Choroid plexus epithelial cell (primary cell): ENCODE measurements around the gene LGALS9C.
"Not testable (repeated sequence)": the region's sequence is repeated elsewhere in the genome, so short reads cannot be mapped to it uniquely, and the experiment has no call there.

Experiments
- DNase-seq: peaks from one replicate; pipeline ENCODE4 v3.0.0-alpha.2; 2010; ENCODE audit warnings: low read depth
- H3K4me3 ChIP-seq: 2 replicates; pipeline ENCODE4 v1.5.1; 2011; ENCODE audit warnings: low read depth, mild to moderate bottlenecking, control low read depth, low read length, moderate library complexity

Gene LGALS9C

GRCh38 chr17:18507729-18508128, 31.1 kb downstream of the LGALS9C start:
- H3K4me3 ChIP-seq, DNase-seq: not testable (repeated sequence)

- not testable (repeated sequence) for H3K4me3 ChIP-seq, DNase-seq
These were observed 32.1 kb downstream of the LGALS9C start for GRCh38 chr17:18508667-18509066.

GRCh38 chr17:18521100-18521499, 44.5 kb downstream of the LGALS9C start:
- H3K4me3 ChIP-seq, DNase-seq: not testable (repeated sequence)

DNA sequence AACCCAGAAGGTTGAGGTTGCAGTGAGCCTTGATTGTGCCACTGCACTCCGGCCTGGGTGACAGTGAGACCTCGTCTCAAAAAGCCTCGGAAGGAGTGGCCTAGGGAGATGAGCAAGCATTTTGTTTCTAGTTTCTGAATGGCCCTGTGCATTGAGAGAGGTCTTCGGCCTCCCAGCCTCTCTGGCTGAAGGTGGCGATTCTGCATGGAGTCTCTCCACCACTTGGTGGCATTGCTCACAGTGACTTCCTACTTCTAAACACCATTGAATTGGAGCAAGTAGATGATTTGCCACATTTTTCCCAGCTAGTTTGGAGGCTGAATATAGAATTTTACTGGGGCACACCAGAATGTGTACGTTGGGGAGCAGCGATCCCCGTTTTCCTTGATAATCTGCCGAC, 48.4 kb downstream of the LGALS9C start:
- not testable (repeated sequence) for H3K4me3 ChIP-seq, DNase-seq

- DNase-seq, H3K4me3 ChIP-seq: not testable (repeated sequence)
These were observed 49.7 kb downstream of the LGALS9C start for GRCh38 chr17:18526168-18526800.

GRCh38 chr17:18527354-18527753, 50.8 kb downstream of the LGALS9C start:
- not testable (repeated sequence) for DNase-seq, H3K4me3 ChIP-seq

DNA sequence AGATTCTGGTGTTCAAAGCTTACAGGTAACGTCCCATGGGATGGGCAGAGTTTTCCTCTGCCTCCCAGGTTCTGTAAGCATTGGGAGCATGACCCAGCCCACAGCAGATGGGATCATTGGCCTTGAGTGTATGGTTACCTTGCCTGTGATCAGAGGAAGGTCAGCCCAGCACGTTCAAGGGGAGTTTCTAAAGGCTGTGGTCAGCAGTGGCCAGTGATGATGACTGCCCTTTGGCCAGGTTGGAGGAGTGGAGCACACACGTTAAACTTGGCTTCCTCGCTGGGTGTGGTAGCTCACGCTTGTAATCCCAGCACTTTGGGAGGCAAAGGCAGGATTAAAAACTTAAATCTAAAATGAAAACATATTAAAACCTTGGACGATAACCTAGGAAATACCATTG, 51.8 kb downstream of the LGALS9C start:
- DNase-seq, H3K4me3 ChIP-seq: not testable (repeated sequence)

DNA sequence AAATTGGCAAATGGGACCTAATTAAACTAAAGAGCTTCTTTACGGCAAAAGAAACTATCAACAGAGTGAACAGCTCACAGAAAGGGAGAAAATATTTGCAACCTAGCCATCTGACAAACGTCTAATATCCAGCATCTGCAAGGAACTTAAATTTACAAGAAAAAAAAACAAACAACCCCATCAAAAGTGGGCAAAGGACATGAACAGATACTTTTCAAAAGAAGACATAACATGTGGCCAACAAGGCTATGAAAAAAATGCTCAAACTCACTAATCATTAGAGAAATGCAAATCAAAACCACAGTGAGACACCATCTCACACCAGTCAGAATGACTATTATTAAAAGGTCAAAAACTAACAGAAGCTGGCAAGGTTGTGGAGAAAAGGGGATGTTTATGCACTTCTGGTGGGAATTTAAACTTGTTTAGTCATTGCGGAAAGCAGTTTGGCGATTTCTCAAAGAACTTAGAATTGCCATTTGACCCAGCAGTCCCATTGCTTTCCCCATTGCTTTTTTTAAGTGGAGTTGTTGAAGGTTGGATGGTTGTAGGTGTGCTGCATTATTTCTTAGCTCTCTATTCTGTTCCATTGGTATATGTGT, 52.4 kb downstream of the LGALS9C start:
- DNase-seq, H3K4me3 ChIP-seq: not testable (repeated sequence)

DNA sequence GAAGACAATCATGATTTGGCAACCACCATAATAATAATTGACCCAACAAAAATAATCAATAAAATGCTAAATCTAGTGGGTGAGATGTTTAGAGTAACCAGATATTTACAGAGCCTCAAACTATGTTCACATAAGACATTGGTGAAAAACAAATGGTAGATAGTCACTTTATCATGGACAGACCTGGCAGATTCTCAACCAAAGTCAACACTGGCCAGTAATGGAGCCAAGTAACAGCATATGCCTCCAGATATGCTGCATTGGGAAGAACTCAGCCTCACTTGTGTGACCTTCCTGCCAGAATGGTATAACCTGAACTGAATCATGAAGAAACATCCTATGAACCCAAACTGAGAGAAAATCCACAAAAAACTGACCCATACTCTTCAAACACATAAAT, 53.8 kb downstream of the LGALS9C start:
- not testable (repeated sequence) for DNase-seq, H3K4me3 ChIP-seq

DNA sequence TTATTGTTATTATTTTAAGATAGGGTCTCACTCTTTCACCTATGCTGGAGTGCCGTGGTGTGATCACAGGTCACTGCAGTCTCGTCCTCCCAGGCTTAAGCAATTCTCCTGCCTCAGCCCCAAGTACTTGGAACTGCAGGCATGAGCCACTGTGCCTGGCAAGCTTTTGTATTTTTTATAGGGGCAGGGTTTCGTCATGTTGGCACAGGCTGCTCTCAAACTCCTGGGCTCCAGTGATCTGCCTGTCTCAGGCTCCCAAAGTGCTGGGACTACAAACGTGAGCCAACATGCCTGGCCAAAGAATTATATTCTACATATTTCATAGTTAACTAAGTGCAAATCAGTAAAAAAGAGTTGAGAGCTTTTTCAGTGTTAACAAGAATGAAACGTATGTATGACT, 65.6 kb downstream of the LGALS9C start:
- H3K4me3 ChIP-seq, DNase-seq: not testable (repeated sequence)

DNA sequence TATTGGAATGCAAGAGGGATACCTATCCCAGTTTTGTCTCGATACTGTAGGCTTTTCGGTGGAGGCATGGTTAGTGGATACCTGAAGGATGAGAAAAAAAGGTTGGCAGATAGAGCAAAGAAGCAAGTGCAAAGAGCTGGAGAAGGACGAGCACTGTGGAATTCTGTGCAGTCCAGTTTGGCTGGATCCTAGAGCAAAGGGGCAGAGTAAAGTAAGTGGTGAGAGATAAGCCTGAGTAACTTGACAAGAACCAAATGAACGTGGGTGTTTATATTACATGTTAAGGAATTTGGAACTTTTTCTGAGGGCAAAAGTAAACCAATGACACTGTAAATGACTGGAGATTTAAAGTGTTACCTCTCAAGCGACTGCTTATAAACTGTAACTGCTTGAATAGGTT, 66.3 kb downstream of the LGALS9C start:
- H3K4me3 ChIP-seq, DNase-seq: not testable (repeated sequence)
